K562 (cell line): ENCODE data around the gene RCSD1. TPM values are rescaled to one million over a fixed set of nuclear protein-coding genes. Genes with fewer than 3 reads are reported as not detected.

Experiments
- ARID2 ChIP-seq: fragments of 450-650 bp; IDR thresholded peaks from 2 replicates; pipeline ENCODE4 v1.6.1; 2017; ENCODE audit warnings: antibody characterized with exemption, mild to moderate bottlenecking
- E2F4 ChIP-seq: sonication (generic); formaldehyde crosslinking; IDR thresholded peaks from 2 replicates; pipeline ENCODE4 v1.8.0; 2022; ENCODE audit warnings: mild to moderate bottlenecking, low read depth, missing genetic modification reagents
- EP300 ChIP-seq: IDR thresholded peaks from 2 replicates; pipeline ENCODE4 v1.6.1; 2012; ENCODE audit warnings: low read length, improper control_type of control experiment
- FUS ChIP-seq: fragments of 200-400 bp; formaldehyde crosslinking; optimal IDR thresholded peaks from 2 replicates; pipeline ENCODE3; 2017; ENCODE audit warnings: low read depth, low read length
- HLTF ChIP-seq: fragments of 450-650 bp; IDR thresholded peaks from 2 replicates; pipeline ENCODE4 v1.6.1; 2016
- MGA ChIP-seq: fragments of 450-650 bp; IDR thresholded peaks from 2 replicates; pipeline ENCODE4 v1.6.1; 2016; ENCODE audit warnings: mild to moderate bottlenecking, moderate library complexity
- PKNOX1 ChIP-seq: fragments of 450-650 bp; IDR thresholded peaks from 2 replicates; pipeline ENCODE4 v1.6.1; 2016
- POLR2AphosphoS2 ChIP-seq: IDR thresholded peaks from 2 replicates; pipeline ENCODE4 v1.6.1; 2012; ENCODE audit warnings: low read length, improper control_type of control experiment
- SMC3 ChIP-seq: conservative IDR thresholded peaks from 2 replicates; pipeline ENCODE4 v1.6.1; 2011; ENCODE audit warnings: low read depth, low read length, improper control_type of control experiment; ENCODE audit not compliant: insufficient read depth
- SUPT5H ChIP-seq: fragments of 450-650 bp; IDR thresholded peaks from 2 replicates; pipeline ENCODE4 v1.6.1; 2016
- THRAP3 ChIP-seq: fragments of 450-650 bp; IDR thresholded peaks from 2 replicates; pipeline ENCODE4 v1.6.1; 2016; ENCODE audit warnings: mild to moderate bottlenecking, inconsistent platforms, borderline replicate concordance
- VEZF1 ChIP-seq: fragments of 200-800 bp; sonication (Bioruptor generic); IDR thresholded peaks from 2 replicates; pipeline ENCODE4 v1.6.1; 2017; ENCODE audit warnings: missing genetic modification characterization, missing compliant biosample characterization
- ZNF766 ChIP-seq: fragments of 200-800 bp; sonication (Bioruptor generic); conservative IDR thresholded peaks from 2 replicates; pipeline ENCODE4 v1.6.1; 2016; ENCODE audit warnings: missing genetic modification characterization, missing compliant biosample characterization
- polyA plus RNA-seq, 8 experiments: library from polyadenylated mRNA; depleted of rRNA in 4 of 8; stranded (reverse) in 5 of 8; unstranded in 3 of 8; fragments of >200 nt; fragmentation: Nextera tagmentation in 2 of 8; fragmentation: Illumina TruSeq in 1 of 8; extraction: Ambion mirVana in 2 of 8; extraction: Trizol in 1 of 8; gene quantifications; 2 replicates each; pipeline versions ENCODE4 v1.2.1 to v1.2.3, GENCODE V29; 2011 to 2014; ENCODE audit warnings: inconsistent platforms in 1 of 8, missing spikeins in 1 of 8
- total RNA-seq, 7 experiments: library from RNA; depleted of rRNA in 6 of 7; stranded (reverse); fragments of >200 nt in 6 of 7; fragmentation: Illumina TruSeq in 2 of 7; extraction: Trizol in 2 of 7; gene quantifications; 2 replicates each; pipeline versions ENCODE4 v1.2.1 to v1.2.3, GENCODE V29; 2011 to 2021; ENCODE audit warnings: low replicate concordance in 1 of 7

RCSD1 gene
- total and polyA plus RNA-seq, 9 of the 15 experiments (the other 6 are each of a cell fraction or from before 2014, with no cell fraction given): 7.8 to 69.8 (median 45.3) TPM

- TF ChIP-seq VEZF1 (CRISPR knock-in tag) (peak; percentile 66), POLR2AphosphoS2 (peak; percentile 77; the same call in 1 of the 2 replicates), SUPT5H (peak; percentile 60), SMC3 (0 out of 2 replicates have a peak, but pooled peaks have one; percentile 20), ARID2 (no peak), EP300 (0 out of 2 replicates have a peak, but pooled peaks have one; percentile 28), HLTF (no peak), ZNF766 (CRISPR knock-in tag) (0 out of 2 replicates have a peak, but pooled peaks have one; percentile 39), E2F4 (CRISPR knock-in tag) (no peak), FUS (no peak), MGA (peak; percentile 78; the same call in 1 of the 2 replicates), THRAP3 (0 out of 2 replicates have a peak, but pooled peaks have one; percentile 4), PKNOX1 (no peak)
Measured at GRCh38 chr1:167635156-167635648, 5.2 kb downstream of the RCSD1 start (continued).
